B cell (primary cell): Measurements from ENCODE around the gene CYFIP1.

Source experiments
- CTCF ChIP-seq: fragments of 200-600 bp; IDR thresholded peaks from one replicate; pipeline ENCODE4 v1.8.0; 2022; ENCODE audit warnings: antibody characterized with exemption, mild to moderate bottlenecking
- EZH2 ChIP-seq: IDR thresholded peaks from 2 replicates; pipeline ENCODE4 v1.6.1; 2012; ENCODE audit warnings: borderline replicate concordance, low read depth, mild to moderate bottlenecking, moderate library complexity, low read length; ENCODE audit not compliant: insufficient read depth, poor library complexity, severe bottlenecking

DNA sequence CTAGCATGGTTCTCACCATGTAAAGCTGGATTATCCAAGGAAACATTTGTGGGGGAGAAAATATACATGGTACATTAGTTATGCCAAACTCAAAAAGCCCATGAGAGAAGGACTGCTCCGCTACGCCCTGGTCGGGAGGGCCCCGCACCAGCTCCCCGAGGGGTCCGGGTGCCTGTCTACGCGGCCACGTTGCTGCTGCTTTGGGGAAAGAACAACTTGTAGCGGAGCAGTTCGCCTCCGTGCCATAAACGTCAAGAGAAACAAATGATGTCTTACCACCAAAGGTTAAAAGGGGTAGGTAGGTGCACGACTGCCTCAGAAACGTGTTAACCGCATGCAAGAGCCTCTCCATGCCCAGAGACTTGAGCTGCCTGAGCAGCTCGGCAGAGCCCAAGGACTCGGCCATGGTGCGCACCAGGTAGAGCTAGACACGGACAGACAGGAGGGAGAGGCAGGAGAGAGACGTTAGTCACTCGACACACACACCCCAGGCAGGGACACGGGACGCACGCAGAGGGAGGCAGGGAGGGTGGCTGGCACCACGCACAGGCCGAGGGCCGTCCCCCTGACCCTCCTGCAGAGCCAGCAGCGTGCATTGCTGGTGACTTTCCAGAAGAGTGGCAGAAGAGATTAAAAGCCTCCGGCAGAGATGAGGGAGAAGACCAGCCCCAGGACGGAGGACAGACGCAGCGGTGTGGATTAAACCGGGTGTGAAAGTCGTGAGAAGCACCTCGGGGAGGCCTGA lies 63.4 kb downstream of the CYFIP1 start:
- TF ChIP-seq CTCF, result no peak
- TF ChIP-seq EZH2, result no peak
